CD4-positive, alpha-beta T cell treated with Interleukin-17A for 4 hours (primary cell): Measurements from ENCODE around the gene GLT1D1.

Experiments
- DNase-seq: peaks from one replicate; pipeline ENCODE4 v3.0.0-alpha.2; 2020; ENCODE audit warnings: mixed read lengths

GLT1D1 gene

DNA sequence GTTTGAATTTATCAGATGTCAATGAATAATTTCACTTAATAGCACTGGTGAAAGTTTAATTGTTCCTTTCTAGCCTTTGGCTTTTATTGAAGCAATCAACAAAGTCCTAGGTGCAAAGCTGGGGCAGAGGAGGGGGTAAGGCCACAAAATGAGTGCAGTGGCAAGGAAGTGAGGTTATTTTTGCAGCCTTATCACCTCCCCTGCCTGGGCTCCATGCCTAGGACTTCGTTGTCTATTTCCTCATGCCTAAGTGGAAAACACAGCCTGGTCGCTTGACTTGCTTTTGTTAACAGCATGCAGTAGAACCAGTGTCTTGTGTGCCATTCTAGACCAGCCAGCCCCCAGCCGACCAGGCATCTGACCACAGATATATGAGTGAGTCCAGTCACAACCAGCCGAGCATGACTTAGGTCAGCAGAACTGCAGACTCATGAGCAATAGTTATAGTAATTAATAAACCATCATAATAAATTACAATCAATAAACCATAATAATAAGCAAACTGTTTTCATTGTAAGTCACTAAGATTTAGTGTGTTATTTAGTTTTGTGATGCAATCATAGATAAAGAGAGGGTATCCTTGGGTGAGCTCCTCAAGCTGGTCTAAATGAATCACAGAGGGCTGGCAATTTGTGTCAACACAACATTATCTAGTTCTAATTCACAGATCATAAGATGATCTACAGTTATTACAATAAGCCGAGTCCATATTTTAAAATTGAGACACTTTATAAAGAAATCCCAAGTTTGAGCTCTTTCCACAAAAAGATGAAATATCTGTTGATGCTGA, 156.8 kb downstream of the GLT1D1 start:
- DNase-seq: no peak

DNA sequence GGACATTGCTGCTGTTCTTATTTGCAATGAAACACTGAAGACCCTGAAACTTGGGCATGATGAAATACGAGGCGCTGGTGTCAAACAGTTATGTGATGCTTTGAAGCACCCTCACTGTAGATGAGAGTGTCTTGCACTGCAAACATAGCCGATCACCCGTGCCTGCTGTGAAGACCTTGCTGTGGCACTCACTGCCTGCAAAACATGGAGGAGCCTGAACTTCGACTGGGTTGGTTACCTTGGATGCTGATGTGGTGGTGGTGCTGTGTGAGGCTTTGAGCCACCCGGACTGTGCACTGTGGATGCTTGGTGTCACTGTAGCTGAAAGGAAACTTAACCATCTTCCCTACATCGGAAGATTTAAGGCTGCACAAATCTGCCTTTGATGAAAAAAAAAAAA, 162.9 kb downstream of the GLT1D1 start:
- DNase-seq: no peak

DNA sequence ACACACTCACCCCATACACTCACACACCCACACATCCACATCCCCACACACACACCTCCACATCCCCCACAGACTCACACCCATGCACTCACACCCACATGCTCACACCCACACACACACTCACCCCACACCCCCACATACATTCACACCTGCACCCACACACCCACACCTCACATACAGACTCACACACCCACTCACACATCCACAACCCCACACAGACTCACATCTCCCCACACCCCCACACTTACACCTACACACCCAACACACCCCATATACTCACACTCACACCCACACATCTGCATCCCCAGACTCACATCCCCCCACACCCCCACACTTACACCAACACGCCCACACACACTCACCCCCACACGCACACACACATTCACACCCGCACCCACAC, 171.8 kb downstream of the GLT1D1 start:
- no peak for DNase-seq

DNA sequence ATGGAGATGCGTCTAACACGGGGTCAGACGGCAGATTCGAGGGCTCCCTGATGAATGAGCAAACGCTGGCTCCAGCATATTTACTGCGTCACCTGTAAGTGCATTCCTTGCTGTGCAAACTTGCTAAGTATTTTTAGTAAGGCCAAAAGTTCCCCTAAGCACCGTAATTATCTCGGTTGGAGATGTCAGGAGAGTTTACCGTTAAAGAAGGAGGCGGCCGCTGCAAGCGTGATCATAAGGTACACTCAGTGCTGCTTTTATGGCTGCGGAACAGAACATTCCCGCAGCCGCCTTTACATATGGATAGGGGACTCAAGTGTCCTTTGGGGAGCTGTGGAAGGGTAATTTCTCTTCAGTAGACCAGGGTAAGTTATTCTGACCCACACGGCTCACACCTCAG, 175.6 kb downstream of the GLT1D1 start:
- DNase-seq: no peak
